NCI-H2107 (cell line): Measurements from ENCODE around the gene IRAK2.
A peak's percentile ranks its signal among the peaks of the same experiment; 100 is the strongest.
"Not testable (repeated sequence)": the region's sequence is repeated elsewhere in the genome, so short reads cannot be mapped to it uniquely, and the experiment has no call there.

Experiments
- DNase-seq: peaks from one replicate; lab custom pipeline; 2025; lab: John Stamatoyannopoulos, UW

Gene IRAK2

DNA sequence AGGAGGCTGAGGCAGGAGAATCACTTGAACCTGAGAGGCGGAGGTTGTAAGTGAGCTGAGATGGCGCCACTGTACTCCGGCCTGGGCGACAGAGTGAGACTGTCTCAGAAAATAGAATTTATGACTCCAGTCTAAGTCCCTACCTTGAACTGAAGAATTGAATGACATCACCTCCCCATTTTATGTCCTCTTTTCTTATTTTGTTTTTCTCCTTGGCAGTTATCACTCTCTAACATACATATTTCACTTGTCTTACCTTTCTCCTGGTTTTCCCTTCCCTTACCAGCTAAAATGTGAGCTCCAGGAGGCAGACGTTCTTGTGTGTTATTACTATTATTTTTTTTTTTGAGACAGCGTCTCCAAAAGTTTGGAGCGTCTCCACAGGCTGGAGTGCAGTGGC, 91.1 kb downstream of the IRAK2 start:
- no peak for DNase-seq

DNA sequence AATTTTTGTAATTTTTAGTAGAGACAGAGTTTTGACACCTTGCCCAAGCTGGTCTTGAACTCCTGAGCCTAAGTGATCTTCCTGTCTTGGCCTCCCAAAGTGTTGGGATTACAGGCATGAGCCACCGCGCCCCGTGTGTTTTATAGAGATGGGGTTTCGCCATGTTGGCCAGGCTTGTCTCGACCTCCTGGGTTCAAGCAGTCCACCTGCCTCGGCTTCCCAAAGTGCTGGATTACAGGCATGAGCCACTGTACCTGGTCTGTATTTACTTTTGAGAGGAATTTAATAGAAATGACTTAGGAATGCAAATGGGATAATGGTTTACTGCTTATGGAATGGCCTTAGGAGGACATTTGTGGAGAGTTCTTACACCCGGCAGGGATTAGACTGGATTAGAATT, 94.3 kb downstream of the IRAK2 start:
- DNase-seq: no peak

DNA sequence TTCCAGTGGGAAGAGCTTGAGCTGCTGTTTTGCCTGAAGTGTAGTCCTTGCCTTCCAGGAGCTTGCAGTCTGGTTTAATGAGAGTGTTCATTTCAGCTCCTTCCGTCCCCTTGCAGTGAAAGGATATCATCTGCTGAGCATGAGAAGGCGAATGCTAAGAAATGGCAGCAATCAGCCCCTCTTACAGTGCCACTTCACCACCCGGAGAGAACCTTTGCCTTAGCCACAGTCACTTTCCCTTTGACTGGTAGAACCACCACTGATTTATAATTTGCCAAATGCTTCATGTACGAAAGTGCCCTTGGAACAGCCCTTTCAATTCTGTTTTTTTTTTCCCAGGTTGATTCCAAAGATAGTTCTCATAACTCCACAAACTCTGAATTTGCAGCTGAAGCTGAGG, 95.1 kb downstream of the IRAK2 start:
- DNase-seq: no peak

DNA sequence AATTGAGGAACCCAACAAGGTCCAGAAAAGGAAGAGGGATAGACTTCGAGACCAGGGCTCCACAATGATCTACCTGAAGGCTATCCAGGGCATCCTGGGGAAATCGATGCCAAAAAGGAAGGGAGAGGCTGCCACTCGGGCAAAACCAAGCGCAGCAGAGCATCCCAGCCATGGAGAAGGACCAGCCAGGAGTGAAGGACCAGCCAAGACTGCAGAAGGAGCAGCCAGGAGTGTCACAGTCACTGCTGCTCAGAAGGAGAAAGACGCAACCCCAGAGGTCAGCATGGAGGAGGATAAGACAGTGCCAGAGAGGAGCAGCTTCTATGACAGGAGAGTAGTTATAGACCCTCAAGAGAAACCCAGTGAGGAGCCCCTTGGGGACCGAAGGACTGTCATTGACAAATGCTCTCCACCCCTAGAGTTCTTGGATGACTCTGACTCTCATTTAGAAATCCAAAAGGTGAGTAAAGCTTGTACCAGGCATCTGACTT, 95.5 kb downstream of the IRAK2 start:
- DNase-seq: no peak

DNA sequence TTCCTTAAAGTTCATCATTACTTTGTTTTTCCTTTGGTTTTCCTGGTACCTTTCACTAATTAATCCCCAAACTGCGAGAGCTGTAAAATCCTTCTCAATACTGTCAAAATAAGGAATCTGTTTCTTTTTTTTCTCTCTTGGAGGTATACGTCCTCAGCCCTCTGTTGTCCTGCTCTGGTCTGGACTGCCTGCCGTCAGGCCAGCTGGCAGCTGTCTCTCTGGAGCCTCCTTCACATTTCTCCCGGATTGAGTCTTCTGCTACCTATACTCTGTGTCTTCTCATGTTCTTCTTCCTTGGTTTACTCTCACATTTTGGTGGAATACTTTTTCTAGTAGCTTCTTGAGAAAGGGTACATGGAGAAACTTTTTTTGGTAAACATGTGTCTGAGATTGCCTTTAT, 97.3 kb downstream of the IRAK2 start:
- DNase-seq: no peak

DNA sequence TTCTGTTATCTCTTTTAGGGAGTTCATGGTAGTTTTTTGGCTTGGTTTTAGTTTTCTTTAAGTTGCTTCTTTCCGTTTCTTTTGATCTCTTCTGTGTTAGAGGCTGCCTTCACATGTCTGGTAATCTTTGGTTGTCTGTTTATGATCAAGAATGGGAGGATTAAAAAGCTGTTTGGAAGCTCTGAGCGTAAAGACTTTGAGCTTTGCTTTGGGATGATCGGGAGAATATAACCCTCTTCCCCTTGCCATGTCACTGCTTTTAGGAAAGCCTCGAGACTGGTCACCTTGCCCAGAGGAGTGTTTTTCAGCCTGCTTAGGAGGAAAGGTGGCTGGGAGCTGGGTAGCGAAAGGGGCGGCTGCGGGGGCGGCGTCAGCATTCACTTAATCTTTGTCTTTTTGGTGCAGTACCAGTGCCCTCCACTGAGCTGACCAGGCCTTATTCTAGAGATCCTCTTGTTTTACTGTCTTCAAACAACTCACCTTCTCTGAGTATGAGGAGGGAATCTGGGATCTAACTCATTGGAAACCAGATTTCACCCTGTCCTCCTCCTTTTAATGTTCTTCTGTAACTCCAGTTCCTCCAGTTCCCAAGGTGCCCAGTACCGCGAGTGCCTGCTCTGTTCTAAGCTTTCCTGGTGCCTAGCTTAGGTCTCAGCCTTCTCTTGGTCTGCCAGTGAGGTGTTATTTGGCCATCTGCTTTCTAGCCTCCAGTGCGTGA, 99.1 kb downstream of the IRAK2 start:
- DNase-seq: no peak

DNA sequence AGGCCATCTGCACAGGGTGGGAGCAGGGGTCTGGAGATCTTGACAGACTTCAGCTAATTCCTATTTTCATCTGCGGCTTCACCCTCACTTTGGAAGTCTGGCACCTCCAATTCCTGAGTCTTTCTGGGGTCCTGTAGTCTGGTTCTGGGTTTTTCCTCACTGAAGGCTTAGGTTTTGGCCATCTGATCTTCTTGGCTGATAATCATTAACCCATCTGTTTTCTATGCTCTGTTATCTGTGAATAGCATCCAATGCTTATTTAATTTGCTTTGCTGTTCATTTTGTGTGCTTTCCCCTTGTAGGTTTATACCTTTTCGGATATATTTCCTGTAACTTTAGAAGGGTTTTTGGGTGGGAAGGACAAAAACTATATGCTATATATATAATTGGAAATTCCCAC, 101.1 kb downstream of the IRAK2 start:
- DNase-seq: no peak

DNA sequence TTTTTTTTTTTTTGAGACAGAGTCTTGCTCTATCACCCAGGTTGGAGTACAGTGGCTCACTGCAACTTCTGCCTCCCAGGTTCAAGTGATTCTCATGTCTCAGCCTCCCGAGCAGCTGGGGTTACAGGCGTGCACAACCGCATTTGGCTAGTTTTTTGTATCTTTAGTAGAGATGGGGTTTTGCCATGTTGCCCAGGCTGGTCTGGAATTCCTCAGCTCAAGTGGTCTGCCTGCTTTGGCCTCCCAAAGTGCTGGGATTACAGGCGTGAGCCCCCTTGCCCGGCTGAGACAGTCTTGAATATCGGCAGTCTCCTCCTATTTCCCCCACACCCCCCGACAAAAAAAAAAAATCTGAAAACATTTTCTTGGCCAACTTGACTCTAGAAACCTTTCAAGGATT, 102.2 kb downstream of the IRAK2 start:
- DNase-seq: not testable (repeated sequence)

DNA sequence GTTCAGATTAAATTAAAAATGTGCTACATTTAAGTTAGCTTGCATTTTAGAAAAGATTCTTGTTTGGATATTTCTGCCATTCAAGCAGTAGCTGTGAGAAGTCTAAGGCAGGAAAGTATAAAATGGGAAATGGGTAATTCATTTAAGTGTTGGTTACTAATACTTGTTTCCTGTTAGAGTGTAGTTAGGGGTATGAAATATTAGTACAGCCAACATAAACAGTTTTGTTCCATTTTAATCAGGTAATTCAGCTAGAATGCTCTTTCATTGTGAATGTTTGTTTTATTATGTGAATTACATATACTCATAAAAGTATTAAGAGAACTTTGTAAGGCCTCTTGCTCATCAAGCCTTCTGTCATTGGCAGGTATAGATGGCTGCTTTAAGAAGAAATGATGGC, 103.4 kb downstream of the IRAK2 start:
- DNase-seq: no peak

DNA sequence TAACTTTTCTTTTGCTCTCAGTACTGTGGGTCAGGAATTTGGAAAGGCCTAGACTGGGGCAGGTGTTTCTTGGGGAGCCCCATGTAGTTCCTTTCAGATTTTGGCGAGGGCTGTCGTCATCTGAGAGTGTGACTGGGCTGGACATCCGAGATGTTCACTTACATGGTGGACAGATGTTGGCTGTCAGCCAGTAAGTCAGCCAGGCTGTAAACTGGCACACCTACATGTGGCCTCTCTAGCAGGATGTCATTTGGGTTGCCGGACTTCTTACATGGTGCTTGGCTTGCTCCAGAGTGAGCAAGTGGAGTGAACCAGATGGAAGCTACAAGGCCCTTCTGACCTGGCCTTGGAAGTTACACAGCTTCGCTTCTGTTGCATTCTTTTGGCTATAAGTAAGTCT, 104.2 kb downstream of the IRAK2 start:
- DNase-seq: no peak

DNA sequence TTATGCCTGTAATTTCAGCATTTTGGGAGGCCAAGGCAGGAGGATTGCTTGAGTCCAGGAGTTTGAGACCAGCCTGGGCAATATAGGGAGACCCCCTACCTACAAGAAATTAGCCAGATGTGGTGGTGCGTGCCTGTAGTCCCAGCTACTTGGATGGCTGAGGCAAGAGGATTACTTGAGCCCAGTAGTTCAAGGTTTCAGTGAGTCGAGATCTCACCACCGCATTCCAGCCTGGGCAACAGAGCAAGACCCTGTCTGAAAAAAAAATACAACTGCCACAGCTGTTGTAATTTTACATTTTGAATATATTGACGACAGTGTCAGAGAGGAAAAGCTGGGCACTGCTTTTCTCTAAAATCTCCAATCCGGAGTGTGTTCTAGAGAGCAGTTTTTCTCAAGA, 104.7 kb downstream of the IRAK2 start:
- DNase-seq: no peak

DNA sequence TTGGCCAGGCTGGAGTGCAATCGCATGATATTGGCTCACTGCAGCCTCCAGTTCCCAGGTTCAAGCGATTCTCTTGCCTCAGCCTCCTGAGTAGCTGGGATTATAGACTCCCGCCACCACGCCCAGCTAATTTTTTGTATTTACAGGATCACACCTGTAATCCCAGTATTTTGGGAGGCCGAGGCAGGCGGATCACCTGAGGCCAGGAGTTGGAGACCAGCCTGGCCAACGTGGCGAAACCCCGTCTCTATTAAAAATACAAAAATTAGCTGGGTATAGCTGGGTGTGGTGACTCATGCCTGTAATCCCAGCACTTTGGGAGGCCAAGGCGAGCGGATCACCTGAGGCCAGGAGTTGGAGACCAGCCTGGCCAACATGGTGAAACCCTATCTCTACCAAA, 107.8 kb downstream of the IRAK2 start:
- DNase-seq: not testable (repeated sequence)

DNA sequence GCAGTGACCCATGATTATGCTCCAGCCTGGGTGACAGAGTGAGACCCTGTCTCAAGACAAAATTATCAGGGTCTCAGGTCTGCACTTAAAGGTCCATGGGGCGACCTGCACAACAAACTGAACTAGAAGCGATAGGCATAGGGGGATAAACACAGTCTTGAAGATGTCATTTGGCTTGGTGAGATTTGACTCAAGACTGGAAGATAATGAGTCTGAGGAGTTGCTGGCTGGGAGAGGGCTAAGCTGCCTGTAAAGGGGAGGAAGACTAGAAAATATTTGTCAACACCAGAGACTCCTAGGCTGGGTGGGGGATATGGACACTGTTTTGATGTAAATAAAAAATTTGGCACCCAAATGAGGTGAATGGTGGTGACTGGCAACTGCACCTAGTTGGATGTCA, 108.3 kb downstream of the IRAK2 start:
- DNase-seq: no peak

DNA sequence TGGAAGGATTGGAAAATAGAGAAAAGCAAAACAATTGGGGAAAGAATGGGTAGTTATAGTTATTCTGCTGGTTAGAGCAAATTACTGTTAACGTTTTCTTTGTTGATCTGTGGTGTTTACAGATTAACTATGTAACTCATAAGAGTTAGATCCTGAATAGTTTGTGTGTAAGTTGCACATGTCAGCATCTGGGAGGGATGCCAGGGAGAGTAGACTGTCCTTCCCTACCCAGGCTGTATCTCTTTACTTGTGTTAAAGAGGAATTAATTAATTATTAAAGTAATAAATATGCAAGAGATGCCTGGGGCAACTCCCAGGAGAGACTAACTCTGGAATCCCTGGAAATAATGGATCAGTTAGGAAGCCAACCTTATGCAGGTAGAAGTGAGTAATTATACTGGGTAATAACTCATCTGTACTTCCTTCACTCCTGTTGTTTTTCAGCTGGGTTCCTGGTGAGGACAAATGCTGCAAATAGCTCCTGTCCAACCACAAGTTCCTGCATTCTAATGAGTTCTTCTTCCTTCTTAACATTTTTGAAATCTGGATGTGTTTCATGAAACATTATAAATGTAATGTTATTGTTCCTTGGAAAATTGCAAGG, 109.1 kb downstream of the IRAK2 start:
- DNase-seq: no peak

DNA sequence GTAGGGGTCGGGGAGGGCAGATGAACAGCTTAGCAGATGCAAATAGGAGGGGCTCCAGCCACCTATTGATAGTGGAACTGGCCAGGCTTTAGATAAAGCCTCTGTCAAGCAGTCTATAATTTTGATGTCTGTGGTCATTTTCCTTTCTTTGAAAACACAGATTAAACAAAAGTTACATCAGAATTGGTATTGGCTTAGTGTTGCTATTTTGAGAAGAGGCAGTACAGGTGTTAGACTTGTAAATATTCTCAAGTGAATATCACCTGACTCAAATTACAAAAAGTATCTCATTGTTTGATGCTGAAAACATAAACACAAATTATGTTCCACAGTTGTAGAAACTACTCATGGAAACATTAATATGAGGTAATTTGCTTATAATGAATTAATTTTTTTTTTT, 109.9 kb downstream of the IRAK2 start:
- DNase-seq: no peak

DNA sequence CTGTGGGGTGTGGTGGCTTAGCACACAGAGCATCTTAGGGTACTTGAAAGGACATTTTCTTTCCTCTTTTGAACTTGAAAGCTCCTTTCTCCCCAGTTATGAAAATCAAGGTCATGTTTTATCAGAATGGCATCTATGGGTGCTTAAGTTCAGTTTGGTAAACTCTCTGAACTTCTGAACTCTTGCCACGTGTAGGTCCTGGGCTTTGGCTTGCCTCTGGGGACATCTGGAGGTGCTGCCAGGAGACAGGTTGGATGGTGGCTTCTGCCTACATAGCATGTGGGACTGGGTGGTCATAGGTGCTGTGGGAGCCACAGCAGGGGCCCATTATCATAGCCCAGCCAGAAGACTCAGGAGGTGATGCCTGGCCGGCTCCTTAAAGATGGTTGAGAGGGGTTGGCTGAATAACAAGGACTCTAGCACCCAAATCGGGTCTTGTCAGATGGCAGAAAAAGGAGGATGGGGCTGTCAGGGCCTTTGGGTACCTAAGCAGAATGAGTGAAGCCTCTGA, 112.5 kb downstream of the IRAK2 start:
- no peak for DNase-seq

DNA sequence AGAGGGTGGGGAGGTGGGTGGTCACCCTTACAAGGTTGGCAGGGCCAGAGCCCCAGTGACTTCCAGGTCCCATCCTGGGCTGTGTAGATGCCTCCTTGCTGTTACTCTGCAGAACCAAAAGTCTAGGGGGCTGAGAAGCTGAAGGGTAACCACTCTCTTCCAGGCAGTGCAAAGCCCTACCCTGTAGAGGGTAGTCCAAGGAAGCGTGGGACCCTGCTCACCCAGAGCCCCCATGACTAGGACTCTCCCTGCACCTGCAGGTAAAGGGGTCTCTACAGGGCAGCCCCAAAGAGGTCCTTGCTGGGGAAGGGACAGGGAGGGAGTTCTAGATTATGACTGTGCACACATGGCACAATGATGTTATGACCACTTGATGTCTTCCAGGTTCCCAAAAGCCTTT, 113.8 kb downstream of the IRAK2 start:
- no peak for DNase-seq

DNA sequence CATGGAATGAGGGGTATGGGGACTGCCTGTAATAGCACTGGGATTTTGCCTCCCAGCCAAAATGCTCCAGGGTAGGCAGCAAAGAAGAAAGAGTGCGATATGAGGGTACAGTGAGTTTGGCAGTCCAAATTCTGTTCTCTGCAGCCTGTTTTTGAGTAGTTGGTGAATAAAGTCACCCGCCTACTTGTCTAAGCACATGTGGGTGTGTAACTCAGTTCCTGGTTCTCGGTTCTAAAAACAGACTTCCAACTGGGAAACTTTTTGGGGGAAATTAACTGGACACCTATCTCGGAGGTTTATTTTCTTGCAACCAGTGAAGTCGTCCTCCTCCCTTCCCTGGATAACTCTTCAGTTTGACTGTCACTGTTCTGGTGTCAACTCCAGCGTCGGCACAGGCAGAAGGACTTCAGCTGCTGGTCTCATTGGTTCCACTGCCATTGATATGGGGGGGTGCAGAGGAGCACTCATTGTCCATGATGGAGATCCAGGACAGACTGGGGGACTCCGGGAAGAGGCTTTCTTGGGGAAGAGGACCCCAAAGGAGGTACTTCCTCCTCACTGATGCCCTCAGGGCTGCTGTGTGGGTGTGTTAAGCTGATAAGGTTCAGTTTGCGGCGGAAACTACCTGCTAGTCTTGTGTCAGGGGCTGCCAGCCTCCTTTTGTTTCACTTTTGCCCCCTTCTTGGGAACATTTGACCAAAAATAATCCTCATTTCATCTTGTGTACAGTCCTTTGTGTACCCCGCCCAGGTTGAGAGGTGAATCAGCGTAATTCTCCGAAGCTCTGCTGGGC, 114.9 kb downstream of the IRAK2 start:
- no peak for DNase-seq

DNA sequence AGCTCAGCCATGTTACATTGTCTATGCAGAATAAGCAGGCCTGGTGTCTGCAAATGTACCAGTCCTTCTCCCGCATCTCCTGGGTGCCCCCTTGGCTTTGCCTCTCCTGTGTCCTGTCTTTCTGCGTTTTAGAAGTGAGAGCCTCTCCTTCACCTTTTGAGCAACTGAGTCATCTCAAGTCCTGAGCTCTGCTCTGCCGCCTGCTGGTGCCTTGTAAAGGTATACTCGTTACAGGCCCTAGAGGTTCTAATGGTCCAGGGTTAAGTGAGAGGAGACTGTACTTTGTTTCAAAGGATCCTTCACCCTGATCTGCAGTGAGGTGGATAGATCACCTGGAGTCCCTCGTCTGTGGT, 115.4 kb downstream of the IRAK2 start:
- no peak for DNase-seq

DNA sequence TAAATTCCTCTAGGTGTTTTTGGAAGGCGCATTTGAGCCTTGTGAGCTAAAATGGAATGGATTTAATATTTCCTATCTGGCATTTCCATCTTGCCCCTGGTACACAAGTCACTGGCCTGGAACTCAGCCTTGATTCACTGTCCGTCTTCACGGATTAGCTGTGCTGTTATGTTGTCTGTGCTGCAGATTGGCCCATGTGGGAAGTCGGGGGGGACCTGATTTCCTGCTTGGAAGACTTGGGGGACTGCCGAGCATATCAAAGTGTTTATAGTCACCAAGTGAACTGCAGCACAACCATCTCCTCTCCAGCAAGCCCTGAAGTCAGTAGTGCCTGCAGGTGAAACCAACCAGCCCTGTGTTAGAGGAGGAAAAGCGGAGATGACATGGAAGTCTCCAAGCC, 115.9 kb downstream of the IRAK2 start:
- DNase-seq: no peak

DNA sequence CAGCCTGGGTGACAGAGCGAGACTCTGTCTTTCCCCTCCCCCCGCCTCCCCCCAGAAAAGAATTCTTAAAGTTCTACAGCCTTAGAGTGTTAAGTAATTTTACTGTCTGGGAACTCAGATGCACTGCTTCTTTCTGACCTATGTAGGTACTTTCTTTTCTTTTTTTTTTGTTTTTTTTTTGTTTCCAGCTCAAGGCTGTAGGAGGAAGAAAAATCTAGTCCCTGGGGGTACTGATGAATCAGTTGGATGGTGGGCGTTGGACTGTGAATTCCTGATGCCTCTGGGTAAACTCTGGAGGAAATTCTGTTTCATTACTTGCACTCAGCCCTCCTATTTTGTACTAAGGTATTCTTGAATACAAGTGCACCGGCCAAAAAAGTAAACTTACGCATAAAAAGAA, 117.2 kb downstream of the IRAK2 start:
- DNase-seq: no peak

DNA sequence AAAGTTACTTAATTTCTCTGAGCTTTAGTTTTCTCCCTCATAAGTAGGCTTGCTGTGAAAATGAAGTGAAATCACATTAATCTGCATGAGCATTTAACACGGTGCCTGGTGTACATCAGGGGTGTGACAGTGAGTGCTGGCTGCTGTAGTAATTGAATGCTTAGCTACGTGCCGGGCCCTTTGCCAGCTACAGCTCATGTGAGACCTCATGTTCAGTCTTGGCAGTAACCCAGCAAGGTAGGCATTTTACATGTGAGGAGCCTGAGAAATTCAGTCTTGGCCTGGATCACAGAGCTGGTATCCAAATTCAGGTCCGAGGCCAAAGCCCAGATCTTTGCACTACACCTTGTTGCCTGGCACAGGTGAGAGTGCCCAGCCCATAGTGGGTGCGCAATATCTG, 118.9 kb downstream of the IRAK2 start:
- peak; percentile 26 for DNase-seq

DNA sequence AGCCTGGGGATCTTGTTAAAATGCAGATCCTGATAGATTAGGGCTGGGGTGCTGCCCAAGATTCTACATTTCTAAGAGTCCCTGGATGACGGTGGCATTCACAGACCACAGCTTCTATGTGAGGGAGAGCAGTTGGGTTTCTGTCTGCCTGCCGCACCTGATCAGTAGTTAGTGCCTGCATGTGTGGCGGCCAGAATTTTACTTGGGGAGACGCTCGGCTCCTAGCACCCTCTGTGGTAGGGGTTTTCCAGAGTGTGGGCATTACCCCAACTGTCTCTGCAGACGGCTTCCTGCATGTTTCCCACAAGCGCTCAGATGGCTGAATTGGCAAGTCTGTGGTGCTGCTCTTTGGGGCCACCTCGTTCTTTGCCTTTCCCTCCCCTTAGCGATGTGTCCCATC, 119.8 kb downstream of the IRAK2 start:
- DNase-seq: no peak
